ENCODE results near the gene MLH3. TPM values are rescaled to one million over a fixed set of nuclear protein-coding genes. Genes with fewer than 3 reads are reported as not detected.

The MLH3 gene
- polyA plus RNA-seq, 1 donor (not counting 4 experiments of a cell fraction or from before 2014, with no cell fraction given): 13.0 TPM

DNA sequence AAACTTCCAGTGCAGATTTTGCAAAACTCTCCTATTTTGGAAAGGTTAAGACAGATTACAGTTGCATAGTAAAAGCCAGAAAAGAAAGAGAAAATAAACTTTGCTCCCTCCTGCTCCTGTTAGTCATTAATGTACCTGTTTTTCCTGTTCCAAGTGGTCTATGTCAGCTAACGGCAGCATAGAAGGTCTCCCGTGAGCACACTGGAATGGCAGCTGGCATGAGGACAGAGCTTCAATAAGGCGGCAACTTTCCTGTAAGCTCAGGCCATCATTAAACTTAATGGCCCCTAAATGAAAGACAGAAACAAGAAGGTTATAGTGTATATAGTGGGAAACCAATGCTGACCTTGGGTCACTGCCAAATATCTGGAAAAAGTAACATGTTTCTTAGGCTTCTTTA is 32.6 kb downstream of the MLH3 start:
- no peaks in the 10 kb centered on the region for H3K4me1 ChIP-seq (ENCODE audit: control insufficient read depth, extremely low read depth, insufficient read depth, low read length)
- no peaks in the 10 kb centered on the region for H3K79me2 ChIP-seq (ENCODE audit: control insufficient read depth, insufficient read depth, low read length)
- no peaks in the 10 kb centered on the region for H4K20me1 ChIP-seq (ENCODE audit: control insufficient read depth, extremely low read depth, insufficient read depth, low read length)
- no peaks in the 10 kb centered on the region for H3K9me1 ChIP-seq (ENCODE audit: control insufficient read depth, extremely low read depth, insufficient read depth, low read length)
- no peak overlapping the region for H3K27ac ChIP-seq (ENCODE audit: control insufficient read depth, insufficient read depth, low read length)
- peaks cover 26 to 31% of the 10 kb centered on the region in 2 experiments for H3K36me3 ChIP-seq (ENCODE audit: control insufficient read depth in 2 of 2, extremely low read depth in 1 of 2, insufficient read depth in 2 of 2, low read length in 2 of 2)
- no peaks in the 10 kb centered on the region for H3K9me3 ChIP-seq (ENCODE audit: control insufficient read depth, low read depth, low read length)
- H3K9ac ChIP-seq (ENCODE audit: control insufficient read depth, extremely low read depth, insufficient read depth, low read length): no peak overlapping the region
- H3K4me2 ChIP-seq (ENCODE audit: control insufficient read depth, extremely low read depth, insufficient read depth, low read depth, low read length): no peak overlapping the region
- TF ChIP-seq, protein P1, sequence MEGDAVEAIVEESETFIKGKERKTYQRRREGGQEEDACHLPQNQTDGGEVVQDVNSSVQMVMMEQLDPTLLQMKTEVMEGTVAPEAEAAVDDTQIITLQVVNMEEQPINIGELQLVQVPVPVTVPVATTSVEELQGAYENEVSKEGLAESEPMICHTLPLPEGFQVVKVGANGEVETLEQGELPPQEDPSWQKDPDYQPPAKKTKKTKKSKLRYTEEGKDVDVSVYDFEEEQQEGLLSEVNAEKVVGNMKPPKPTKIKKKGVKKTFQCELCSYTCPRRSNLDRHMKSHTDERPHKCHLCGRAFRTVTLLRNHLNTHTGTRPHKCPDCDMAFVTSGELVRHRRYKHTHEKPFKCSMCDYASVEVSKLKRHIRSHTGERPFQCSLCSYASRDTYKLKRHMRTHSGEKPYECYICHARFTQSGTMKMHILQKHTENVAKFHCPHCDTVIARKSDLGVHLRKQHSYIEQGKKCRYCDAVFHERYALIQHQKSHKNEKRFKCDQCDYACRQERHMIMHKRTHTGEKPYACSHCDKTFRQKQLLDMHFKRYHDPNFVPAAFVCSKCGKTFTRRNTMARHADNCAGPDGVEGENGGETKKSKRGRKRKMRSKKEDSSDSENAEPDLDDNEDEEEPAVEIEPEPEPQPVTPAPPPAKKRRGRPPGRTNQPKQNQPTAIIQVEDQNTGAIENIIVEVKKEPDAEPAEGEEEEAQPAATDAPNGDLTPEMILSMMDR (optimal IDR thresholded peaks at IDR 0.05 in 1 of 3, IDR thresholded peaks at IDR 0.05 in 1 of 3, conservative IDR thresholded peaks at IDR 0.05 in 1 of 3; ENCODE audit: extremely low read depth in 1 of 3, insufficient read depth in 2 of 3, low read length in 3 of 3): no peak
- TF ChIP-seq EZH2 (IDR thresholded peaks at IDR 0.05; ENCODE audit: low read length): no peak
- DNase-seq (ENCODE audit: low read depth, low spot score): no peak
- no peak overlapping the region for H2AFZ ChIP-seq (ENCODE audit: control insufficient read depth, low read length)
- FAIRE-seq: no peak
- no peaks in the 10 kb centered on the region for H3K27me3 ChIP-seq (ENCODE audit: control insufficient read depth, extremely low read depth, insufficient read depth, low read length)
- dilution Hi-C loops (cut with MboI; ENCODE audit: extremely low pct_ligation_motif_present, low sequenced_read_pairs): no loop called here
- no peak overlapping the region for H3K4me3 ChIP-seq (ENCODE audit: control insufficient read depth in 2 of 3, extremely low read depth in 1 of 3, insufficient read depth in 2 of 3, low read depth in 1 of 3, low read length in 3 of 3)

- no peaks in the 10 kb centered on the region for H3K27me3 ChIP-seq (ENCODE audit: control insufficient read depth, extremely low read depth, insufficient read depth, low read length)
- H4K20me1 ChIP-seq (ENCODE audit: control insufficient read depth, extremely low read depth, insufficient read depth, low read length): no peaks in the 10 kb centered on the region
- H3K27ac ChIP-seq (ENCODE audit: control insufficient read depth, insufficient read depth, low read length): no peak overlapping the region
- FAIRE-seq (no peak), DNase-seq (ENCODE audit: low read depth, low spot score) (no peak)
- dilution Hi-C loops (cut with MboI; ENCODE audit: extremely low pct_ligation_motif_present, low sequenced_read_pairs): no loop called here
- no peak overlapping the region for H3K4me2 ChIP-seq (ENCODE audit: control insufficient read depth, extremely low read depth, insufficient read depth, low read depth, low read length)
- no peaks in the 10 kb centered on the region for H3K9me3 ChIP-seq (ENCODE audit: control insufficient read depth, low read depth, low read length)
- no peak overlapping the region for H3K4me3 ChIP-seq (ENCODE audit: control insufficient read depth in 2 of 3, extremely low read depth in 1 of 3, insufficient read depth in 2 of 3, low read depth in 1 of 3, low read length in 3 of 3)
- H3K36me3 ChIP-seq (ENCODE audit: control insufficient read depth in 2 of 2, extremely low read depth in 1 of 2, insufficient read depth in 2 of 2, low read length in 2 of 2): peaks cover 26 to 33% of the 10 kb centered on the region in 2 experiments
- TF ChIP-seq, protein P1 (optimal IDR thresholded peaks at IDR 0.05 in 1 of 3, IDR thresholded peaks at IDR 0.05 in 1 of 3, conservative IDR thresholded peaks at IDR 0.05 in 1 of 3; ENCODE audit: extremely low read depth in 1 of 3, insufficient read depth in 2 of 3, low read length in 3 of 3): no peak
- TF ChIP-seq EZH2 (IDR thresholded peaks at IDR 0.05; ENCODE audit: low read length): no peak
- H3K9me1 ChIP-seq (ENCODE audit: control insufficient read depth, extremely low read depth, insufficient read depth, low read length): no peaks in the 10 kb centered on the region
- no peaks in the 10 kb centered on the region for H3K4me1 ChIP-seq (ENCODE audit: control insufficient read depth, extremely low read depth, insufficient read depth, low read length)
- H3K79me2 ChIP-seq (ENCODE audit: control insufficient read depth, insufficient read depth, low read length): no peaks in the 10 kb centered on the region
- no peak overlapping the region for H2AFZ ChIP-seq (ENCODE audit: control insufficient read depth, low read length)
- H3K9ac ChIP-seq (ENCODE audit: control insufficient read depth, extremely low read depth, insufficient read depth, low read length): no peak overlapping the region
These were observed 34.5 kb downstream of the MLH3 start for GRCh38 chr14:75016815-75017214.

Data from keratinocyte (primary cell).